GM12878 (cell line): ENCODE data around the gene ERCC3. TPM values are rescaled to one million over a fixed set of nuclear protein-coding genes. Genes with fewer than 3 reads are reported as not detected.

ENCODE experiments used
- ATAC-seq: fragments of 200-7000 bp; cut with Tn5 transposase; 3 replicates; pipeline ENCODE4 v1.9.1; 2020; ENCODE audit warnings: mild to moderate bottlenecking, moderate library complexity
- BruUV-seq: library from RNA; stranded (reverse); fragments of 400-500 nt; replicated peaks from 2 replicates; lab custom pipeline; 2021; lab: Mats Ljungman, UMichigan
- CTCF ChIA-PET: fragments of 300-600 bp; sonication (Branson Sonifier 250); formaldehyde crosslinking; extraction: SDS; loops from one replicate; lab custom pipeline; 2021; ENCODE audit warnings: inconsistent platforms; lab: Yijun Ruan, JAX
- POLR2A ChIA-PET: fragments of 350-600 bp; formaldehyde crosslinking; extraction: SDS; loops from one replicate; lab custom pipeline; 2021; ENCODE audit warnings: inconsistent platforms; lab: Charles Lee
- RAD21 ChIA-PET: fragments of 300-600 bp; sonication (Branson Sonifier 250); formaldehyde crosslinking; loops from one replicate; lab custom pipeline; 2023; ENCODE audit warnings: antibody characterized with exemption; ENCODE audit not compliant: unreplicated experiment; lab: Charles Lee
- SMC1A ChIA-PET: fragments of 300-600 bp; sonication (Branson Sonifier 250); formaldehyde crosslinking; loops from one replicate; lab custom pipeline; 2023; ENCODE audit not compliant: unreplicated experiment, uncharacterized antibody; lab: Charles Lee
- DNase-seq: peaks from one replicate; pipeline ENCODE4 v3.0.0-alpha.2; 2011; ENCODE audit warnings: low read depth, low spot score
- FAIRE-seq: peaks from 3 replicates; lab custom pipeline; 2011; peaks lifted over from hg19 to GRCh38; lab: Jason Lieb, UNC
- H2AFZ ChIP-seq: 2 replicates; pipeline ENCODE4 v1.6.0; 2011; ENCODE audit warnings: low read depth, low read length, control low read depth; ENCODE audit not compliant: control insufficient read depth
- H3K27ac ChIP-seq: 2 replicates; pipeline ENCODE4 v1.5.1; 2011; ENCODE audit warnings: control low read depth; ENCODE audit not compliant: control insufficient read depth, insufficient read depth
- H3K27me3 ChIP-seq, 2 experiments: replicated peaks in 1 of 2; 2 replicates each; pipeline versions ENCODE4 v1.6.0 to v1.6.1; 2011; ENCODE audit warnings: low read length in 1 of 2; ENCODE audit not compliant: control insufficient read depth in 2 of 2, insufficient read depth in 2 of 2
- H3K36me3 ChIP-seq, 2 experiments: 2 replicates each; pipeline ENCODE4 v1.5.1; 2011; ENCODE audit warnings: low read length in 1 of 2; ENCODE audit not compliant: control insufficient read depth in 2 of 2, insufficient read depth in 2 of 2
- H3K4me1 ChIP-seq: 2 replicates; pipeline ENCODE4 v1.6.1; 2011; ENCODE audit warnings: mild to moderate bottlenecking, low read length, moderate library complexity, mixed read lengths; ENCODE audit not compliant: control insufficient read depth, insufficient read depth
- H3K4me2 ChIP-seq: 2 replicates; pipeline ENCODE4 v1.6.0; 2011; ENCODE audit warnings: control low read depth; ENCODE audit not compliant: control insufficient read depth, insufficient read depth
- H3K4me3 ChIP-seq: fragments of 200-600 bp; sonication (generic); 2 replicates; pipeline ENCODE4 v1.5.1; 2016
- H3K79me2 ChIP-seq: 2 replicates; pipeline ENCODE4 v1.6.0; 2011; ENCODE audit warnings: low read length; ENCODE audit not compliant: control insufficient read depth, insufficient read depth
- H3K9ac ChIP-seq: 2 replicates; pipeline ENCODE4 v1.8.0; 2011; ENCODE audit warnings: low read length, control low read depth, mixed read lengths; ENCODE audit not compliant: control insufficient read depth, insufficient read depth
- H3K9me3 ChIP-seq: replicated peaks from 3 replicates; pipeline ENCODE4 v1.5.1; 2011; ENCODE audit warnings: mild to moderate bottlenecking, low read length; ENCODE audit not compliant: control insufficient read depth, insufficient read depth
- H4K20me1 ChIP-seq: 2 replicates; pipeline ENCODE4 v1.6.0; 2011; ENCODE audit not compliant: control insufficient read depth, insufficient read depth
- ATF7 ChIP-seq: fragments of 450-650 bp; IDR thresholded peaks from 2 replicates; pipeline ENCODE4 v1.6.1; 2016; ENCODE audit warnings: low read depth, mild to moderate bottlenecking
- JUNB ChIP-seq: IDR thresholded peaks from 2 replicates; pipeline ENCODE4 v1.6.1; 2016; ENCODE audit warnings: antibody characterized with exemption, mild to moderate bottlenecking
- MYC ChIP-seq: IDR thresholded peaks from 2 replicates; pipeline ENCODE4 v1.6.1; 2011; ENCODE audit warnings: mild to moderate bottlenecking, low read length, moderate library complexity, inconsistent platforms; ENCODE audit not compliant: insufficient read depth, insufficient replicate concordance, insufficient read length, severe bottlenecking
- WGBS: methylation state at CpG from one replicate; pipeline ENCODE4 v1.1.6; 2016; ENCODE audit warnings: low lambda C conversion rate; ENCODE audit not compliant: insufficient replicate concordance, insufficient coverage; ENCODE audit errors: missing lambda C conversion rate; 5-methylcytosine and 5-hydroxymethylcytosine counted together
- in situ Hi-C: fragments of 300-500 bp; cut with MboI; formaldehyde crosslinking; loops from 9 replicates; pipeline ENCODE4 v1.14.3; 2018; ENCODE audit warnings: mixed read lengths
- intact Hi-C: fragments of 100-400 bp; cut with micrococcal nuclease; formaldehyde crosslinking; loops from one replicate; pipeline ENCODE4 v1.14.2; 2022; ENCODE audit not compliant: unreplicated experiment
- polyA plus RNA-seq, 11 experiments: library from polyadenylated mRNA; depleted of rRNA in 4 of 11; unstranded in 6 of 11; stranded (reverse) in 5 of 11; fragments of >200 nt; fragmentation: Nextera tagmentation in 4 of 11; fragmentation: Illumina TruSeq in 1 of 11; extraction: Ambion mirVana in 4 of 11; extraction: Trizol in 1 of 11; gene quantifications; 1 replicate in 1 of 11; 2 replicates in 10 of 11; pipeline versions ENCODE4 v1.2.1 to v1.2.3, GENCODE V29; 2011 to 2016; ENCODE audit warnings: inconsistent platforms in 2 of 11, missing spikeins in 2 of 11, low read depth in 1 of 11
- total RNA-seq, 4 experiments: library from RNA; depleted of rRNA in 3 of 4; stranded (reverse); fragments of >200 nt in 3 of 4; fragmentation: Illumina TruSeq in 1 of 4; extraction: Trizol in 1 of 4; gene quantifications; 2 replicates each; pipeline versions ENCODE4 v1.2.1 to v1.2.3, GENCODE V29; 2013 to 2021
- TF ChIP-seq, protein P1 (sequence below): IDR thresholded peaks from 2 replicates; pipeline ENCODE4 v1.6.1; 2012; ENCODE audit warnings: low read depth, low read length, improper control_type of control experiment

The ERCC3 gene
- total and polyA plus RNA-seq, 10 of the 15 experiments (the other 5 are each of a cell fraction or from before 2014, with no cell fraction given) = 17.1 to 64.8 (median 42.8) TPM

GRCh38 chr2:127320067-127320466 lies 26.1 kb upstream of the ERCC3 start:
- WGBS = 61% methylated on average over 1 of the region's 1 CpG
- no peak overlapping the region for H3K4me2 ChIP-seq
- DNase-seq (no peak), FAIRE-seq (no peak), ATAC-seq (no peak)
- no peak overlapping the region for H2AFZ ChIP-seq
- H3K9ac ChIP-seq = no peak overlapping the region
- RAD21 ChIA-PET = interaction anchor here (0.5 kb wide), 1 partner anchor 79 kb away, joined by 3 read pairs; no protein-coding TSS in a partner anchor
- H3K27me3 ChIP-seq = no peaks in the 10 kb centered on the region
- no peak overlapping the region for H3K27ac ChIP-seq
- SMC1A ChIA-PET = interaction anchor here (0.7 kb wide), 1 partner anchor 271 kb away, joined by 3 read pairs; no protein-coding TSS in a partner anchor
- POLR2A ChIA-PET = interaction anchor here (0.7 kb wide), 2 partner anchors 176 to 274 kb away, joined by 3 read pairs; no protein-coding TSS in a partner anchor
- no peaks in the 10 kb centered on the region for H3K4me1 ChIP-seq
- in situ Hi-C loops = no loop called here
- CTCF ChIA-PET = interaction anchor here (0.5 to 1.3 kb wide), 2 partner anchors 159 to 782 kb away, joined by 3 read pairs; no protein-coding TSS in a partner anchor
- H3K4me3 ChIP-seq = no peak overlapping the region
- no peaks in the 10 kb centered on the region for H4K20me1 ChIP-seq
- no TSS peak for BruUV-seq
- no peak for TF ChIP-seq ATF7
- TF ChIP-seq, protein P1, sequence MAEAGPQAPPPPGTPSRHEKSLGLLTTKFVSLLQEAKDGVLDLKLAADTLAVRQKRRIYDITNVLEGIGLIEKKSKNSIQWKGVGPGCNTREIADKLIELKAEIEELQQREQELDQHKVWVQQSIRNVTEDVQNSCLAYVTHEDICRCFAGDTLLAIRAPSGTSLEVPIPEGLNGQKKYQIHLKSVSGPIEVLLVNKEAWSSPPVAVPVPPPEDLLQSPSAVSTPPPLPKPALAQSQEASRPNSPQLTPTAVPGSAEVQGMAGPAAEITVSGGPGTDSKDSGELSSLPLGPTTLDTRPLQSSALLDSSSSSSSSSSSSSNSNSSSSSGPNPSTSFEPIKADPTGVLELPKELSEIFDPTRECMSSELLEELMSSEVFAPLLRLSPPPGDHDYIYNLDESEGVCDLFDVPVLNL = no peak
- TF ChIP-seq MYC = no peak
- TF ChIP-seq JUNB = peak; percentile 69
- no peaks in the 10 kb centered on the region for H3K79me2 ChIP-seq
- intact Hi-C loops = no loop called here
- H3K9me3 ChIP-seq = peaks cover 3% of the 10 kb centered on the region; the same call in 2 of the 3 replicates
- H3K36me3 ChIP-seq = peaks cover 7 to 24% of the 10 kb centered on the region in 2 experiments
